H1 (cell line): ENCODE data around the gene MAP9. TPM values are rescaled to one million over a fixed set of nuclear protein-coding genes. Genes with fewer than 3 reads are reported as not detected.

Experiments
- BACH1 ChIP-seq: IDR thresholded peaks from 2 replicates; pipeline ENCODE4 v1.6.1; 2012; ENCODE audit warnings: low read length, improper control_type of control experiment
- CBX8 ChIP-seq: fragments of 300-800, 300-1000 bp; sonication (generic); IDR thresholded peaks from 2 replicates; pipeline ENCODE4 v1.7.1; 2016; ENCODE audit warnings: low read depth, low read length, borderline replicate concordance
- CEBPB ChIP-seq: IDR thresholded peaks from 2 replicates; pipeline ENCODE4 v1.6.1; 2012; ENCODE audit warnings: low read depth, low read length
- CHD1 ChIP-seq: IDR thresholded peaks from 2 replicates; pipeline ENCODE4 v1.6.1; 2012; ENCODE audit warnings: low read depth, low read length, improper control_type of control experiment
- GABPA ChIP-seq: IDR thresholded peaks from 2 replicates; pipeline ENCODE4 v1.6.1; 2011; ENCODE audit warnings: mild to moderate bottlenecking, low read length, moderate library complexity, borderline replicate concordance; ENCODE audit not compliant: insufficient read depth
- JUN ChIP-seq: IDR thresholded peaks from 2 replicates; pipeline ENCODE4 v1.6.1; 2011; ENCODE audit warnings: low read depth, mild to moderate bottlenecking, improper control_type of control experiment, low read length
- JUND ChIP-seq: IDR thresholded peaks from 2 replicates; pipeline ENCODE4 v1.6.1; 2011; ENCODE audit warnings: mild to moderate bottlenecking, improper control_type of control experiment, low read length
- KDM4A ChIP-seq: IDR thresholded peaks from one replicate; pipeline ENCODE4 v1.7.1; 2012; ENCODE audit warnings: low read depth, mild to moderate bottlenecking, moderate library complexity, low read length, inconsistent platforms; ENCODE audit not compliant: severe bottlenecking
- TCF12 ChIP-seq: IDR thresholded peaks from 2 replicates; pipeline ENCODE4 v1.6.1; 2011; ENCODE audit warnings: low read depth, mild to moderate bottlenecking, low read length
- polyA plus RNA-seq, 7 experiments: library from polyadenylated mRNA; depleted of rRNA in 3 of 7; stranded (reverse) in 5 of 7; unstranded in 2 of 7; fragments of >200 nt in 5 of 7; fragments of 200-250 nt in 2 of 7; gene quantifications; 1 replicate in 5 of 7; 2 replicates in 1 of 7; 4 replicates in 1 of 7; pipeline versions ENCODE4 v1.2.1 to v1.2.3, GENCODE V29; 2011 to 2013; ENCODE audit warnings: missing spikeins in 2 of 7, mixed read lengths in 2 of 7
- total RNA-seq: library from RNA; stranded (reverse); fragmentation: NEBNext Ultra II Directional; extraction: Animal tissue kit (Norgen Biotek cat#: 25700); gene quantifications from 2 replicates; pipeline ENCODE4 v1.2.1, GENCODE V29; 2021
- TF ChIP-seq, protein P1 (sequence below): IDR thresholded peaks from 2 replicates; pipeline ENCODE4 v1.6.1; 2012; ENCODE audit warnings: low read length, inconsistent platforms

The MAP9 gene
- total and polyA plus RNA-seq, 2 of the 8 experiments (the other 6 are each of a cell fraction or from before 2014, with no cell fraction given): 2.1 to 18.9 TPM

DNA sequence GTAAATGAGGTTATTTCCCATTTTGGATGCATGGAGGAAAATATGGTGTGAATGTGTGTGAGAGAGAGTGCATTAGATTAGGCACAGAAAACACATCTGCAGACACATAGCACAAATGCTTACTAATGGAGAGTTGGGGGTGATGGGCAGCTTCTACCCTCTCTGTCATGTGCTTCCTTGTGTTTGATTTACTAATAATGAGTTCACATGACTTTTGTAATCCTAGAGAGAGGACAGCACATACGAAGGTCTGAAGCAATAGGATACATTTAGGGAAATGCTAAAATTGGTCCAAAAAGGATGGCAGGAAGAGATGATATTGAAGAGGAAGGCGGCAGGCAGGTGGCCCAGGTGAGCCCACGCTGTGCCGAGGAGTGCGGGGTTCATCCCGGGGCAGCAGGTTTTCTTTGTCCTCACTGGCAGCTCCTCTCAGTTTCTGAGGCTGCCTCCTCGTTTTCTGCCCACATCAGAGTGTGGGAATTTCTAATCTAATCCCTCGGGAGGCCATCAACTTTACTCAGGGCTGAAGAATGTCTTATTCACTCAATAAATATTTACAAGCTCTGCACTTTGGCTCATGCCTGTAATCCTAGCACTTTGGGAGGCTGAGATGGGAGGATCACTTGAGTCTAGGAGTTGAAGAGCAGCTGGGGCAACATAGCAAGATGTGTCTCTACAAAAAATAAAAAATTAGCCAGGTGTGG lies 15.9 kb upstream of the MAP9 start (continued):
- TF ChIP-seq, protein P1, sequence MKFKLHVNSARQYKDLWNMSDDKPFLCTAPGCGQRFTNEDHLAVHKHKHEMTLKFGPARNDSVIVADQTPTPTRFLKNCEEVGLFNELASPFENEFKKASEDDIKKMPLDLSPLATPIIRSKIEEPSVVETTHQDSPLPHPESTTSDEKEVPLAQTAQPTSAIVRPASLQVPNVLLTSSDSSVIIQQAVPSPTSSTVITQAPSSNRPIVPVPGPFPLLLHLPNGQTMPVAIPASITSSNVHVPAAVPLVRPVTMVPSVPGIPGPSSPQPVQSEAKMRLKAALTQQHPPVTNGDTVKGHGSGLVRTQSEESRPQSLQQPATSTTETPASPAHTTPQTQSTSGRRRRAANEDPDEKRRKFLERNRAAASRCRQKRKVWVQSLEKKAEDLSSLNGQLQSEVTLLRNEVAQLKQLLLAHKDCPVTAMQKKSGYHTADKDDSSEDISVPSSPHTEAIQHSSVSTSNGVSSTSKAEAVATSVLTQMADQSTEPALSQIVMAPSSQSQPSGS: no peak
- TF ChIP-seq BACH1 (no peak), GABPA (no peak), JUN (no peak), JUND (no peak), CHD1 (no peak), TCF12 (no peak), CEBPB (no peak), KDM4A (no peak), CBX8 (no peak)
